Measurements from ENCODE around the gene FOXS1. TPM values are rescaled to one million over a fixed set of nuclear protein-coding genes. Genes with fewer than 3 reads are reported as not detected.
A peak's percentile ranks its signal among the peaks of the same experiment; 100 is the strongest.

Gene FOXS1
- total RNA-seq, 2 experiments from 2014 or later, result not detected

- Mint-ChIP-seq H3K9me3 (no peaks in the 10 kb centered on the region), H3K27ac (no peak overlapping the region), H3K27me3 (peaks cover 24% of the 10 kb centered on the region), H3K36me3 (ENCODE audit: low read depth) (no peaks in the 10 kb centered on the region), H3K4me1 (ENCODE audit: low read depth) (peaks cover 4% of the 10 kb centered on the region), H3K4me3 (no peak overlapping the region)
- intact Hi-C loops (cut with micrococcal nuclease), result no loop called here
- ChIA-PET POLR2A (interaction anchor here (1.5 kb wide), 1 partner anchor 20 kb away, joined by 4 read pairs; no protein-coding TSS in a partner anchor), CTCF (interaction anchor here (1.0 to 3.3 kb wide), 6 partner anchors 13 to 232 kb away, joined by 3 to 24 read pairs (median 6); partner anchors contain the start of gene PDRG1)
- DNase-seq (no peak), ATAC-seq (no peak)
- TF ChIP-seq, protein P1, sequence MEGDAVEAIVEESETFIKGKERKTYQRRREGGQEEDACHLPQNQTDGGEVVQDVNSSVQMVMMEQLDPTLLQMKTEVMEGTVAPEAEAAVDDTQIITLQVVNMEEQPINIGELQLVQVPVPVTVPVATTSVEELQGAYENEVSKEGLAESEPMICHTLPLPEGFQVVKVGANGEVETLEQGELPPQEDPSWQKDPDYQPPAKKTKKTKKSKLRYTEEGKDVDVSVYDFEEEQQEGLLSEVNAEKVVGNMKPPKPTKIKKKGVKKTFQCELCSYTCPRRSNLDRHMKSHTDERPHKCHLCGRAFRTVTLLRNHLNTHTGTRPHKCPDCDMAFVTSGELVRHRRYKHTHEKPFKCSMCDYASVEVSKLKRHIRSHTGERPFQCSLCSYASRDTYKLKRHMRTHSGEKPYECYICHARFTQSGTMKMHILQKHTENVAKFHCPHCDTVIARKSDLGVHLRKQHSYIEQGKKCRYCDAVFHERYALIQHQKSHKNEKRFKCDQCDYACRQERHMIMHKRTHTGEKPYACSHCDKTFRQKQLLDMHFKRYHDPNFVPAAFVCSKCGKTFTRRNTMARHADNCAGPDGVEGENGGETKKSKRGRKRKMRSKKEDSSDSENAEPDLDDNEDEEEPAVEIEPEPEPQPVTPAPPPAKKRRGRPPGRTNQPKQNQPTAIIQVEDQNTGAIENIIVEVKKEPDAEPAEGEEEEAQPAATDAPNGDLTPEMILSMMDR (IDR thresholded peaks at IDR 0.05), result no peak
These were observed 14.0 kb upstream of the FOXS1 start for GRCh38 chr20:31859266-31859997.

GRCh38 chr20:31858760-31859083, 13.3 kb upstream of the FOXS1 start:
- ChIA-PET CTCF (interaction anchor here (1.0 to 3.3 kb wide), 3 partner anchors 12 to 173 kb away, joined by 3 to 24 read pairs (median 9); partner anchors contain the start of gene PDRG1), POLR2A (no interaction called here)
- Mint-ChIP-seq H3K27ac (no peak overlapping the region), H3K27me3 (peaks cover 24% of the 10 kb centered on the region), H3K4me1 (ENCODE audit: low read depth) (peaks cover 4% of the 10 kb centered on the region), H3K36me3 (ENCODE audit: low read depth) (no peaks in the 10 kb centered on the region), H3K9me3 (no peaks in the 10 kb centered on the region), H3K4me3 (no peak overlapping the region)
- TF ChIP-seq, protein P1 (IDR thresholded peaks at IDR 0.05), result no peak
- DNase-seq (no peak), ATAC-seq (no peak)
- intact Hi-C loops (cut with micrococcal nuclease), result no loop called here

DNA sequence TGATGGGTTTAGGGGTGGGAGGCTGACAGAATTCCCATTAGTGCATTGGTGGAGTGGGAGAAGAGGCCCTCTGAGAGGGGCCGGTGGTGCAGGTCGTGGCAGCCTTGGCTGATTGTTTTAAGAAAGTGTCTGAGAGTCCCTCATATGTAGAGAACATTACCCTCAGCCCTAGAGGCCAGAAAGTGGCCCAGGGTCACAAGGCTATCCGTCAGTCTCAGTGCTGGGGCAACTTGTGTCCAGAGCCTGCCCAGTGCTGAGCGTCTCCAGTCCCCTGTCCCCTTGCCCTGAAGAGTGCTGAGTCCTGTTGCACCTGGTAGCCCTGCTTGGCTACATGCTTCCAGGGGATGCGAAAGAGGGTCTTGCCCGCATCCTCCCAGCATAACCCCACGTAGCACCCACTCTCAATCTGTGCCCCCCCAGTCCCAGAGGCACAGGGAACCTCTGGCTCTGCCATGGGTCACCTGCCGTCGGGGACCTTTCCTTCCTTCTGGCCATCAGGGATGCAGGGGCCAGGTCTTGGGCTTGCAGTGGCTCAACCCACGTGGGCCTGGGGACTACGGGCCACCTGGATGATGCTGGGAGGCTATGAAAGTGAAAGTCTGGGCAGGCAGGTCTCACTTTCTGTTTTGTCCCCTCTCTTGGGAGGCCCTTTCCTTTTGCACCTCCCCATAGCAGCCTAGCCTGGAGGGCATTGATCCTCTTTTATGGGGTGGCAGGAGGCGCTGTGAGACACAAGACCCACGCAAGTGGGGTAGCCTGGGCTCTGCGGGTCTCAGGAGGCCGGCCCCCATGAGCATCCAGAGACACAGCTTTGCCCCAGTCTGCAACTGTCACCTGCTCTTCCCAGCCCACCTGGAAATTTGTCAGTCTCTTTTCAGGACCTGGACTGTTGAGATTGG, 12.7 kb upstream of the FOXS1 start:
- intact Hi-C loops (cut with micrococcal nuclease), result no loop called here
- H3K4me3 Mint-ChIP-seq, result no peak overlapping the region
- no peaks in the 10 kb centered on the region for H3K9me3 Mint-ChIP-seq
- CTCF ChIA-PET, result interaction anchor here (2.3 to 7.4 kb wide), 2 partner anchors 11 to 95 kb away, joined by 9 to 106 read pairs; partner anchors contain the start of gene PDRG1
- H3K27me3 Mint-ChIP-seq, result peaks cover 24% of the 10 kb centered on the region
- H3K4me1 Mint-ChIP-seq (ENCODE audit: low read depth), result peaks cover 4% of the 10 kb centered on the region
- peak; percentile 19 for DNase-seq
- POLR2A ChIA-PET, result no interaction called here
- no peak overlapping the region for H3K27ac Mint-ChIP-seq
- TF ChIP-seq, protein P1 (IDR thresholded peaks at IDR 0.05), result no peak
- no peaks in the 10 kb centered on the region for H3K36me3 Mint-ChIP-seq (ENCODE audit: low read depth)
- ATAC-seq, result peak; percentile 28

DNA sequence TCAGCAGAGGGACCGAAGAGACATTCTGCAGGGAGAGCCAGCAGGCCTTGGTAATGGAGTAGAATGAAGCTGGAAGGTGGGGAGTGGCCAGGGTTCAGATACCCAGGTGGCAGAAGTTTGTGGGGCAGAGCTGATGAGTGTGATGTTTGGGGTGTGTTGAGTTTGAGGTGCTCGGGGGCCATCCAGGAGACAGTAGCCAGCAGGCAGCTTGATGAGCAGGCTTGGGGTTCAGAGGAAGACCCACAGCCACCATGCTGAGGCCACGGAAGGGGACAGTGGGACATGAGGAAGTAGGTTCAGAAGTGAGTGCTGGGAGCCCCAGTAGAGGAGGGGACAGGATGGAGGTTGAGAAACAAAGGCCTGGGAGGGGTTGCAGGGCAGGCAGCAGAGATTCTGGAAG, 11.1 kb upstream of the FOXS1 start:
- TF ChIP-seq, protein P1 (IDR thresholded peaks at IDR 0.05), result no peak
- POLR2A ChIA-PET, result no interaction called here
- Mint-ChIP-seq H3K4me1 (ENCODE audit: low read depth) (peaks cover 4% of the 10 kb centered on the region), H3K4me3 (no peak overlapping the region), H3K27ac (no peak overlapping the region), H3K9me3 (no peaks in the 10 kb centered on the region), H3K27me3 (peaks cover 22% of the 10 kb centered on the region), H3K36me3 (ENCODE audit: low read depth) (no peaks in the 10 kb centered on the region)
- intact Hi-C loops (cut with micrococcal nuclease), result no loop called here
- ATAC-seq (no peak), DNase-seq (no peak)
- CTCF ChIA-PET, result interaction anchor here (0.8 to 7.4 kb wide), 5 partner anchors 10 to 235 kb away, joined by 3 to 106 read pairs (median 16); partner anchors contain the start of gene PDRG1

Measured in activated CD8-positive, alpha-beta T cell treated with anti-CD3 and anti-CD28 coated beads for 36 hours (primary cell).